Measurements from ENCODE around the gene POLR1A. TPM values are rescaled to one million over a fixed set of nuclear protein-coding genes. Genes with fewer than 3 reads are reported as not detected.

The POLR1A gene
- total RNA-seq, 1 experiment from 2014 or later = 47.5 TPM

DNA sequence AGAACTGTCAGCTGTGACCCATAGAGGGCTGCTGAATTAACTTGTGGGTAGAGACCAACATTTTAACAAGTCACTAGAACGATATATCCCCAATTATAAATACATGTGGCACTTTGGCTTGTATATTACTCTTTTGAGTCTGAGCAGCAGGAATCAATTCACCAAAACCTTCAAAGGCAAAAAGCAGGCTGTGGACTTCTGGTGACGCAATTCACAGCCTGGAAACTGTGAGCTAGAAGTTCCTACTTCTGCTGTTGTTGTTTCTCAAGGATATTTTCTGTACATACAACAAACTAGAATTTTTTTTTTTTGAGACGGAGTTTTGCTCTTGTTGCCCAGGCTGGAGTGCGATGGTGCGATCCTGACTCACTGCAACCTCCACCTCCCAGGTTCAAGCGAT lies 37.6 kb upstream of the POLR1A start:
- peaks cover 61% of the 10 kb centered on the region for H3K36me3 Mint-ChIP-seq
- H3K27me3 Mint-ChIP-seq (ENCODE audit: low read depth) = no peaks in the 10 kb centered on the region
- no peak overlapping the region; the same call in 1 of the 2 replicates for H3K27ac Mint-ChIP-seq
- no peaks in the 10 kb centered on the region for H3K4me1 Mint-ChIP-seq
- POLR2A ChIA-PET = interaction anchor here (0.5 kb wide), 1 partner anchor 31 kb away, joined by 4 read pairs; no protein-coding TSS in a partner anchor
- ATAC-seq (no peak), DNase-seq (ENCODE audit: low spot score) (no peak)
- H3K9me3 Mint-ChIP-seq = no peaks in the 10 kb centered on the region
- H3K4me3 Mint-ChIP-seq = no peak overlapping the region
- CTCF ChIA-PET = interaction anchor here (0.5 to 1.0 kb wide), 3 partner anchors 63 to 506 kb away, joined by 3 to 4 read pairs (median 3); no protein-coding TSS in a partner anchor
- TF ChIP-seq, protein P1, sequence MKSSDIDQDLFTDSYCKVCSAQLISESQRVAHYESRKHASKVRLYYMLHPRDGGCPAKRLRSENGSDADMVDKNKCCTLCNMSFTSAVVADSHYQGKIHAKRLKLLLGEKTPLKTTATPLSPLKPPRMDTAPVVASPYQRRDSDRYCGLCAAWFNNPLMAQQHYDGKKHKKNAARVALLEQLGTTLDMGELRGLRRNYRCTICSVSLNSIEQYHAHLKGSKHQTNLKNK (CRISPR knock-in tag; IDR thresholded peaks at IDR 0.05) = no peak
- TF ChIP-seq, protein P2, sequence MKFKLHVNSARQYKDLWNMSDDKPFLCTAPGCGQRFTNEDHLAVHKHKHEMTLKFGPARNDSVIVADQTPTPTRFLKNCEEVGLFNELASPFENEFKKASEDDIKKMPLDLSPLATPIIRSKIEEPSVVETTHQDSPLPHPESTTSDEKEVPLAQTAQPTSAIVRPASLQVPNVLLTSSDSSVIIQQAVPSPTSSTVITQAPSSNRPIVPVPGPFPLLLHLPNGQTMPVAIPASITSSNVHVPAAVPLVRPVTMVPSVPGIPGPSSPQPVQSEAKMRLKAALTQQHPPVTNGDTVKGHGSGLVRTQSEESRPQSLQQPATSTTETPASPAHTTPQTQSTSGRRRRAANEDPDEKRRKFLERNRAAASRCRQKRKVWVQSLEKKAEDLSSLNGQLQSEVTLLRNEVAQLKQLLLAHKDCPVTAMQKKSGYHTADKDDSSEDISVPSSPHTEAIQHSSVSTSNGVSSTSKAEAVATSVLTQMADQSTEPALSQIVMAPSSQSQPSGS (CRISPR knock-in tag; IDR thresholded peaks at IDR 0.05; ENCODE audit: borderline replicate concordance, low read depth) = no peak
- TF ChIP-seq CBFB (CRISPR knock-in tag; IDR thresholded peaks at IDR 0.05; ENCODE audit: low read depth) (no peak), ZNF423 (CRISPR knock-in tag; IDR thresholded peaks at IDR 0.05) (no peak), FOXP1 (CRISPR knock-in tag; IDR thresholded peaks at IDR 0.05; ENCODE audit: borderline replicate concordance) (no peak)
- TF ChIP-seq, protein P3, sequence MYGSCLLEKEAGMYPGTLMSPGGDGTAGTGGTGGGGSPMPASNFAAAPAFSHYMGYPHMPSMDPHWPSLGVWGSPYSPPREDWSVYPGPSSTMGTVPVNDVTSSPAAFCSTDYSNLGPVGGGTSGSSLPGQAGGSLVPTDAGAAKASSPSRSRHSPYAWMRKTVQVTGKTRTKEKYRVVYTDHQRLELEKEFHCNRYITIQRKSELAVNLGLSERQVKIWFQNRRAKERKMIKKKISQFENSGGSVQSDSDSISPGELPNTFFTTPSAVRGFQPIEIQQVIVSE (CRISPR knock-in tag; IDR thresholded peaks at IDR 0.05; ENCODE audit: borderline replicate concordance) = no peak
- TF ChIP-seq, protein P4, sequence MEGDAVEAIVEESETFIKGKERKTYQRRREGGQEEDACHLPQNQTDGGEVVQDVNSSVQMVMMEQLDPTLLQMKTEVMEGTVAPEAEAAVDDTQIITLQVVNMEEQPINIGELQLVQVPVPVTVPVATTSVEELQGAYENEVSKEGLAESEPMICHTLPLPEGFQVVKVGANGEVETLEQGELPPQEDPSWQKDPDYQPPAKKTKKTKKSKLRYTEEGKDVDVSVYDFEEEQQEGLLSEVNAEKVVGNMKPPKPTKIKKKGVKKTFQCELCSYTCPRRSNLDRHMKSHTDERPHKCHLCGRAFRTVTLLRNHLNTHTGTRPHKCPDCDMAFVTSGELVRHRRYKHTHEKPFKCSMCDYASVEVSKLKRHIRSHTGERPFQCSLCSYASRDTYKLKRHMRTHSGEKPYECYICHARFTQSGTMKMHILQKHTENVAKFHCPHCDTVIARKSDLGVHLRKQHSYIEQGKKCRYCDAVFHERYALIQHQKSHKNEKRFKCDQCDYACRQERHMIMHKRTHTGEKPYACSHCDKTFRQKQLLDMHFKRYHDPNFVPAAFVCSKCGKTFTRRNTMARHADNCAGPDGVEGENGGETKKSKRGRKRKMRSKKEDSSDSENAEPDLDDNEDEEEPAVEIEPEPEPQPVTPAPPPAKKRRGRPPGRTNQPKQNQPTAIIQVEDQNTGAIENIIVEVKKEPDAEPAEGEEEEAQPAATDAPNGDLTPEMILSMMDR (IDR thresholded peaks at IDR 0.05) = no peak
- TF ChIP-seq, protein P5, sequence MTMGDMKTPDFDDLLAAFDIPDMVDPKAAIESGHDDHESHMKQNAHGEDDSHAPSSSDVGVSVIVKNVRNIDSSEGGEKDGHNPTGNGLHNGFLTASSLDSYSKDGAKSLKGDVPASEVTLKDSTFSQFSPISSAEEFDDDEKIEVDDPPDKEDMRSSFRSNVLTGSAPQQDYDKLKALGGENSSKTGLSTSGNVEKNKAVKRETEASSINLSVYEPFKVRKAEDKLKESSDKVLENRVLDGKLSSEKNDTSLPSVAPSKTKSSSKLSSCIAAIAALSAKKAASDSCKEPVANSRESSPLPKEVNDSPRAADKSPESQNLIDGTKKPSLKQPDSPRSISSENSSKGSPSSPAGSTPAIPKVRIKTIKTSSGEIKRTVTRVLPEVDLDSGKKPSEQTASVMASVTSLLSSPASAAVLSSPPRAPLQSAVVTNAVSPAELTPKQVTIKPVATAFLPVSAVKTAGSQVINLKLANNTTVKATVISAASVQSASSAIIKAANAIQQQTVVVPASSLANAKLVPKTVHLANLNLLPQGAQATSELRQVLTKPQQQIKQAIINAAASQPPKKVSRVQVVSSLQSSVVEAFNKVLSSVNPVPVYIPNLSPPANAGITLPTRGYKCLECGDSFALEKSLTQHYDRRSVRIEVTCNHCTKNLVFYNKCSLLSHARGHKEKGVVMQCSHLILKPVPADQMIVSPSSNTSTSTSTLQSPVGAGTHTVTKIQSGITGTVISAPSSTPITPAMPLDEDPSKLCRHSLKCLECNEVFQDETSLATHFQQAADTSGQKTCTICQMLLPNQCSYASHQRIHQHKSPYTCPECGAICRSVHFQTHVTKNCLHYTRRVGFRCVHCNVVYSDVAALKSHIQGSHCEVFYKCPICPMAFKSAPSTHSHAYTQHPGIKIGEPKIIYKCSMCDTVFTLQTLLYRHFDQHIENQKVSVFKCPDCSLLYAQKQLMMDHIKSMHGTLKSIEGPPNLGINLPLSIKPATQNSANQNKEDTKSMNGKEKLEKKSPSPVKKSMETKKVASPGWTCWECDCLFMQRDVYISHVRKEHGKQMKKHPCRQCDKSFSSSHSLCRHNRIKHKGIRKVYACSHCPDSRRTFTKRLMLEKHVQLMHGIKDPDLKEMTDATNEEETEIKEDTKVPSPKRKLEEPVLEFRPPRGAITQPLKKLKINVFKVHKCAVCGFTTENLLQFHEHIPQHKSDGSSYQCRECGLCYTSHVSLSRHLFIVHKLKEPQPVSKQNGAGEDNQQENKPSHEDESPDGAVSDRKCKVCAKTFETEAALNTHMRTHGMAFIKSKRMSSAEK (CRISPR knock-in tag; IDR thresholded peaks at IDR 0.05; ENCODE audit: borderline replicate concordance) = no peak

DNA sequence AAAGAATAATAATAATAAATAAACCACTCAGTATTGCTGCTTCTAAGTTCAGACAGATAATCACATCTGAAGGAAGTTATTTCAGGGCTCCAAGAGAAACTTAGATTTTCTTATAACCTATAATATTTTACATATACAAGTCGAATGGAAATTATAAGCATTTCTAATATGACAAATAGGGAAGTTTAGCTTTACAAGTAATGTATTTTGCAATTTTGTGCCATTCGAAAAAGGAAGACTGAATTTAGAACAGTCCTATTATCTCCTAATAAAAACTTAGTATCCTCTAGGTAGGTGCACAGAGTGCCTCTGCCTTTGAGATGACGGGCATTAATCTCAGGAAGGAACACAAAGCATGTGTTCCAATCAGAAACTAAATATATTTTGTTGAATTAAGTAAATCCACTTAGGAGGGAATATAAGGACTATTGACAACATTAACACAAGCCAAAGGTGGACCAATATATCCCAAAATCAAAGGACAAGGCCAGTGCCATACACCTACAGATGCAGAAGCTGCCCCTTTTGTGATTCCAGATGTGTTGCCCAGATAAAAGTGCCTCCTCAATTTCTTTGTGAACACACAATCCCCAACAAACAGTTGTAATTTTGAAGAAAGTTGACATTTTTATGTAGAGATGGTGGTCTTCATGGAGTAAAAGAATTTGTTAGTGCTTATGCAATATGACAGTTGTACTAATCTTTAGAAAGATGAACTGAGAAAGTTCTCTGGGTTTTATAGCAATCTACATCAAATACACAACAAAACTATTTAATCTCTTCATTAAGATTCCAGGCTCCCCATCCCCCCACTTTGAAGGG lies 37.0 kb upstream of the POLR1A start:
- DNase-seq (ENCODE audit: low spot score) = no peak
- ChIA-PET CTCF (interaction anchor here (0.5 to 1.0 kb wide), 3 partner anchors 63 to 505 kb away, joined by 3 to 4 read pairs (median 3); no protein-coding TSS in a partner anchor), POLR2A (interaction anchor here (0.5 kb wide), 1 partner anchor 31 kb away, joined by 4 read pairs; no protein-coding TSS in a partner anchor)
- TF ChIP-seq HMGA2 (CRISPR knock-in tag; IDR thresholded peaks at IDR 0.05) = no peak
- no peak for TF ChIP-seq SMAD4 (CRISPR knock-in tag; IDR thresholded peaks at IDR 0.05)
- TF ChIP-seq MXD4 (CRISPR knock-in tag; IDR thresholded peaks at IDR 0.05; ENCODE audit: borderline replicate concordance) = no peak
- TF ChIP-seq, protein P6, sequence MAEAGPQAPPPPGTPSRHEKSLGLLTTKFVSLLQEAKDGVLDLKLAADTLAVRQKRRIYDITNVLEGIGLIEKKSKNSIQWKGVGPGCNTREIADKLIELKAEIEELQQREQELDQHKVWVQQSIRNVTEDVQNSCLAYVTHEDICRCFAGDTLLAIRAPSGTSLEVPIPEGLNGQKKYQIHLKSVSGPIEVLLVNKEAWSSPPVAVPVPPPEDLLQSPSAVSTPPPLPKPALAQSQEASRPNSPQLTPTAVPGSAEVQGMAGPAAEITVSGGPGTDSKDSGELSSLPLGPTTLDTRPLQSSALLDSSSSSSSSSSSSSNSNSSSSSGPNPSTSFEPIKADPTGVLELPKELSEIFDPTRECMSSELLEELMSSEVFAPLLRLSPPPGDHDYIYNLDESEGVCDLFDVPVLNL (CRISPR knock-in tag; IDR thresholded peaks at IDR 0.05; ENCODE audit: borderline replicate concordance, low read depth) = no peak
- peaks cover 61% of the 10 kb centered on the region for H3K36me3 Mint-ChIP-seq
- no peak overlapping the region for H3K4me3 Mint-ChIP-seq
- no peaks in the 10 kb centered on the region for H3K4me1 Mint-ChIP-seq
- no peaks in the 10 kb centered on the region for H3K9me3 Mint-ChIP-seq
- ATAC-seq = no peak
- no peak overlapping the region; the same call in 1 of the 2 replicates for H3K27ac Mint-ChIP-seq
- no peaks in the 10 kb centered on the region for H3K27me3 Mint-ChIP-seq (ENCODE audit: low read depth)
